Measurements from ENCODE around the gene FIBCD1. TPM values are rescaled to one million over a fixed set of nuclear protein-coding genes. Genes with fewer than 3 reads are reported as not detected.

Gene FIBCD1
- total RNA-seq, 2 donors from 2014 or later: 0.20 to 4.6 TPM

DNA sequence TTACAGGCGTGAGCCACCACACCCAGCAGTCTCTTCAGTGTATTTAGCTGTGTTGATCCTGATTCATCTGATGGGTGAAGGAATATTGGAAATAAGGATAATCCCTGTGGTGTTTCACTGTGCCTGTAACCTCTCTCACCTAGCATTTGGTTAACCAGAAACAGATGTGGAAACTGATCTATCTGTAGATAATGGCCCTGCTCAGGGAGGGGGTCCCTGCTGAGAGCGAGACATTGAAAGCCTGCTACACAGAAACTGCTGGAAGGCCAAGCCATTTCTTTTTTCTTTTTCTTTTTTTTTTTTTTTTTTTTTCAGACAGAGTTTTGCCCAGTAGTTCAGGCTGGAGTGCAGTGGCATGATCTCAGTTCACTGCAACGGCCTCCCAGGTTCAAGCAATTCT, 70.8 kb downstream of the FIBCD1 start:
- no peak for DNase-seq (ENCODE audit: low spot score)

DNA sequence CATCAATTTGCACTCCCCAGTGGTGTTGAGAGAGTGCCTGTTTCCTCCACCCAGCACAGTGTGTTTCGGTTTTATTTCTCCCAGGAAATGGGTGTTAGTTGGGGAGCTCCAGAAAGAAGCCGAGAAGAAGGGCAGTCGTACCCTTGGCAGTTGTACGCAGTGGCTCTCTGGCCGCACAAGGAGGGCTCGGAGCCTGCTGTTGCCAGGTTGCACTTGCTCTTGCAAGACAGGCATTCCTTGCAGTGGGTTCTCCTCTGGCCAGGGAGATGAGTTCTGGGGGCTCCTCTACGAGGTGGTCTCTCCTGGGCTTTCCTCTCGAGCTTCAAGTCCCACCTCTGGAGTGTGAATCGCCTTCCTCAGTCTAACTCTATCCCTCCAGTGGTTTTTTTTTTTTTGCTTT, 71.5 kb downstream of the FIBCD1 start:
- H3K36me3 ChIP-seq: peaks cover 22% of the 10 kb centered on the region
- H3K27me3 ChIP-seq: no peaks in the 10 kb centered on the region
- TF ChIP-seq CTCF (IDR thresholded peaks at IDR 0.05): no peak
- H3K27ac ChIP-seq: no peak overlapping the region
- DNase-seq (ENCODE audit: low spot score): no peak
- no peaks in the 10 kb centered on the region for H3K9me3 ChIP-seq
- H3K4me1 ChIP-seq: peaks cover 0 to 44% of the 10 kb centered on the region in 2 donors
- H3K4me3 ChIP-seq: no peak overlapping the region

More for the DNA sequence above, 70.8 kb downstream of the FIBCD1 start:
- no peak overlapping the region for H3K4me3 ChIP-seq
- TF ChIP-seq CTCF (IDR thresholded peaks at IDR 0.05): no peak
- peaks cover 0 to 51% of the 10 kb centered on the region in 2 donors for H3K4me1 ChIP-seq
- no peaks in the 10 kb centered on the region for H3K27me3 ChIP-seq
- no peak overlapping the region for H3K27ac ChIP-seq
- peaks cover 22% of the 10 kb centered on the region for H3K36me3 ChIP-seq
- no peaks in the 10 kb centered on the region for H3K9me3 ChIP-seq

- peak; percentile 77 to 82 for TF ChIP-seq CTCF (IDR thresholded peaks at IDR 0.05)
- Histone ChIP-seq H3K4me3 (no peak overlapping the region), H3K9me3 (no peaks in the 10 kb centered on the region), H3K4me1 (peaks cover 0 to 38% of the 10 kb centered on the region in 2 donors), H3K36me3 (peaks cover 16% of the 10 kb centered on the region), H3K27me3 (no peaks in the 10 kb centered on the region), H3K27ac (no peak overlapping the region)
- DNase-seq (ENCODE audit: low spot score): peak; percentile 78
Measured at GRCh38 chr9:130866474-130866965, 72.5 kb downstream of the FIBCD1 start.

DNA sequence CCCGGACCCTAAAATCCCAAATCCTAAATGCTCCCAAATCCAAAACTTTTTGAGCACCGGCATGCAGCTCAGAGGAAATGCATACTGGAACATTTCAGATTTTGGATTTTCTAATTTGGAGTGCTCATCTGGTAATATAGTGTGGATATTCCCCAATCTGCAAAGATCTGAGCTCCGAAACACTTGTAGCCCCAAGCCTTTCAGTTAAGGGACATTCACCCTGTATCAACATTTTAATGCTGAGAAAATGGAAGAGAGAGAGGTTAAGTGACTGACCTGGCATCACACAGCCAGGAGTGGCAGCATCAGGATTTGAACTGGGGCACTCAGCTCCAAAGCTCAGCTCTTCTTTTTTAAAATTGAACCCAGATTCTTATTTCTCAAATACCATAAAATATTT, 73.1 kb downstream of the FIBCD1 start:
- Histone ChIP-seq H3K27ac (no peak overlapping the region), H3K27me3 (no peaks in the 10 kb centered on the region), H3K9me3 (no peaks in the 10 kb centered on the region), H3K4me1 (peaks cover 0 to 38% of the 10 kb centered on the region in 2 donors), H3K36me3 (peaks cover 16% of the 10 kb centered on the region), H3K4me3 (no peak overlapping the region)
- DNase-seq (ENCODE audit: low spot score): no peak
- no peak for TF ChIP-seq CTCF (IDR thresholded peaks at IDR 0.05)

DNA sequence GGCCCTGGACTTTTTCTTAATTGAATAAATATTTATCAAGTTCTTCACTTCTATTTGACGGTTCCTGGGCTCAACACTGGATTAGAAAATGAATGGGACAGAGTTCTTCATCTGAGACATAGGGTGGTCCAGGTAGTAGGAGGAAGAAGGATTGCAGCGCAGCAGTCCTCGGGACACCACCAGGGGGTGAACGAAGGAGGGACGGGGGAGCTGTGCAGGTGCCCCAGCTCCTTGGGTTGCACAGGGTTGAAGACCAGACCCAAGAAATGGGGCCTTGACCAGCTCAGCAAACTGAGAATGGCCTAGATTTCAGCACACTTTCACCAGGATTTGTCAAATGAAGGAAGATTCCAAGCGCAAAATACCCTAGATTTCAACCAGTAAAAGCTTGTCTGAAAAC, 74.5 kb downstream of the FIBCD1 start:
- no peak for TF ChIP-seq CTCF (IDR thresholded peaks at IDR 0.05)
- DNase-seq (ENCODE audit: low spot score): no peak
- no peak overlapping the region for H3K4me3 ChIP-seq
- H3K27ac ChIP-seq: no peak overlapping the region
- peaks cover 0 to 37% of the 10 kb centered on the region in 2 donors for H3K4me1 ChIP-seq
- no peaks in the 10 kb centered on the region for H3K9me3 ChIP-seq
- H3K36me3 ChIP-seq: peaks cover 21% of the 10 kb centered on the region
- H3K27me3 ChIP-seq: no peaks in the 10 kb centered on the region

- Histone ChIP-seq H3K27ac (peak overlapping the region; percentile 38 to 54), H3K4me3 (no peak overlapping the region), H3K36me3 (peaks cover 21% of the 10 kb centered on the region), H3K4me1 (peaks cover 0 to 42% of the 10 kb centered on the region in 2 donors), H3K9me3 (no peaks in the 10 kb centered on the region), H3K27me3 (no peaks in the 10 kb centered on the region)
- DNase-seq (ENCODE audit: low spot score): no peak
- TF ChIP-seq CTCF (IDR thresholded peaks at IDR 0.05): no peak
Measured at GRCh38 chr9:130862747-130863146, 76.3 kb downstream of the FIBCD1 start.
